Measurements from ENCODE around the gene TRIM47. TPM values are rescaled to one million over a fixed set of nuclear protein-coding genes. Genes with fewer than 3 reads are reported as not detected.

The TRIM47 gene
- total and polyA plus RNA-seq, 8 donors = 13.4 to 63.8 (median 20.8) TPM

DNA sequence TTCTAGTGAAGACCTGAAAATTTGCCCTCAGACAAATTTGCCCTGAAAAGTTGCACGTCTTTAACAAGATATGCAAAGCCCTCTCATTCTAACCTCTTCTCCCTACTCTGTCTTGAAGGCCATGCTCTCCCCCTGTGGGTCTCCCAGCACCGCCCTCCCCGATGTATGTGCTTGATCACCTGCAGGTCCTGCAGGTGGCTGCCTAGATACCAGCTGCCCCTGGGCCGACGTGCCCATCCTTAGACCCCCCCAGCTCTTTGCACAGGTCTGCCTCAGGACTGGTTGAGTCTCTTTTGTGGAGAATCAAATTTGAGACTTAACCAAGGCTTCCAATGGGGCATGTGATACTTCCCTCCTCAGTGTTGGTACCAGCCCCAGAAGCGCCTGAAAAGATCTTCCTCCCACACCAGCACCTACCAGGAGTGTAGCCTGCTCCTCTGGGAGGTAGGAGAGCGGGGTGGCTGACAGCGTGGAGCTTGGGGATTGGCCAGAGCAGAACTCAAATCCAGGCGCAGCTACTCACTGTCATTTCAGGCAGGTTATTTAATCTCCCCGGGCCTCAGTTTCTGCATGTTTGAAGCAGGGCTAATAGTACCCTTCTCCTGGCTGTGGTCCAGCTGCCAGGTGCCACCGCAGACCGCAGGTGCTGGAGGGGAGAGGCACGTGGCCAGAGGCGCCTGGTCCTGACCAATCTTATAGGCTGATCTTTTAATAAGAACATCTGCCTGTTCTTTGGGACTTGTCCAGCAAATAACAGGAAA lies 30.9 kb upstream of the TRIM47 start:
- DNase-seq (peak in 2 of 4 donors; percentile 30 to 87), ATAC-seq (no peak)
- Histone ChIP-seq H3K9me3 (no peaks in the 10 kb centered on the region), H3K4me1 (peaks cover 11 to 25% of the 10 kb centered on the region in 2 donors), H3K4me3 (no peak overlapping the region), H3K27ac (peak overlapping the region in 1 of 2 donors; percentile 45), H3K36me3 (peaks cover 0 to 7% of the 10 kb centered on the region in 2 donors), H3K27me3 (no peaks in the 10 kb centered on the region)
- TF ChIP-seq, protein P1, sequence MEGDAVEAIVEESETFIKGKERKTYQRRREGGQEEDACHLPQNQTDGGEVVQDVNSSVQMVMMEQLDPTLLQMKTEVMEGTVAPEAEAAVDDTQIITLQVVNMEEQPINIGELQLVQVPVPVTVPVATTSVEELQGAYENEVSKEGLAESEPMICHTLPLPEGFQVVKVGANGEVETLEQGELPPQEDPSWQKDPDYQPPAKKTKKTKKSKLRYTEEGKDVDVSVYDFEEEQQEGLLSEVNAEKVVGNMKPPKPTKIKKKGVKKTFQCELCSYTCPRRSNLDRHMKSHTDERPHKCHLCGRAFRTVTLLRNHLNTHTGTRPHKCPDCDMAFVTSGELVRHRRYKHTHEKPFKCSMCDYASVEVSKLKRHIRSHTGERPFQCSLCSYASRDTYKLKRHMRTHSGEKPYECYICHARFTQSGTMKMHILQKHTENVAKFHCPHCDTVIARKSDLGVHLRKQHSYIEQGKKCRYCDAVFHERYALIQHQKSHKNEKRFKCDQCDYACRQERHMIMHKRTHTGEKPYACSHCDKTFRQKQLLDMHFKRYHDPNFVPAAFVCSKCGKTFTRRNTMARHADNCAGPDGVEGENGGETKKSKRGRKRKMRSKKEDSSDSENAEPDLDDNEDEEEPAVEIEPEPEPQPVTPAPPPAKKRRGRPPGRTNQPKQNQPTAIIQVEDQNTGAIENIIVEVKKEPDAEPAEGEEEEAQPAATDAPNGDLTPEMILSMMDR (IDR thresholded peaks at IDR 0.05) = no peak
- intact Hi-C loops (cut with DNase I) = loop anchor here in 1 of 2 donors (5.0 kb wide), 1 partner anchor 93 kb away; the partner anchor contains the start of gene CDK3

DNA sequence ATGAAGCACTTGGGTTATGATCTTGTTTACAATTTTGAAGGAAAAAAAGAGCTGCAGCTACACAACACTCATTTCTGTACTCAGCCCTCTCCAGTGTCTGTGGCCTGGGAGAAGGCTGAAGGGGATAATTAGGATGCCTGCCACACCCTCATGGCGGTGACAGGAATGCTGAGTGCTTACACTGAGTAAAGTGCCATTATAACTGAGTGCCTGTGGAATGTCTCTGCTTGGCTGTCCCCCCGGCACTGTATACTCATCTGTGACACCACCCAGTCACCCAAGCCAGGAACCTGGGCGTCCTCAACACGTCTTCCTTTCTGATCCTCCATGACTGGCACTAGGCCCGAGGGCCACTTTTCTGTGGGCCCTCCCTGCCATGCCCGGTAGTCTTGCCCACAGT lies 29.8 kb upstream of the TRIM47 start:
- no peaks in the 10 kb centered on the region for H3K9me3 ChIP-seq
- no peaks in the 10 kb centered on the region for H3K36me3 ChIP-seq
- DNase-seq = peak in 2 of 4 donors; percentile 55 to 82
- intact Hi-C loops (cut with DNase I) = loop anchor here in 1 of 2 donors (5.0 kb wide), 1 partner anchor 94 kb away; the partner anchor contains the start of gene CDK3
- TF ChIP-seq, protein P1 (IDR thresholded peaks at IDR 0.05) = no peak
- peaks cover 17 to 35% of the 10 kb centered on the region in 2 donors for H3K4me1 ChIP-seq
- peak overlapping the region in 1 of 2 donors; percentile 45 for H3K27ac ChIP-seq
- no peak overlapping the region for H3K4me3 ChIP-seq
- no peaks in the 10 kb centered on the region for H3K27me3 ChIP-seq
- ATAC-seq = peak; percentile 50

DNA sequence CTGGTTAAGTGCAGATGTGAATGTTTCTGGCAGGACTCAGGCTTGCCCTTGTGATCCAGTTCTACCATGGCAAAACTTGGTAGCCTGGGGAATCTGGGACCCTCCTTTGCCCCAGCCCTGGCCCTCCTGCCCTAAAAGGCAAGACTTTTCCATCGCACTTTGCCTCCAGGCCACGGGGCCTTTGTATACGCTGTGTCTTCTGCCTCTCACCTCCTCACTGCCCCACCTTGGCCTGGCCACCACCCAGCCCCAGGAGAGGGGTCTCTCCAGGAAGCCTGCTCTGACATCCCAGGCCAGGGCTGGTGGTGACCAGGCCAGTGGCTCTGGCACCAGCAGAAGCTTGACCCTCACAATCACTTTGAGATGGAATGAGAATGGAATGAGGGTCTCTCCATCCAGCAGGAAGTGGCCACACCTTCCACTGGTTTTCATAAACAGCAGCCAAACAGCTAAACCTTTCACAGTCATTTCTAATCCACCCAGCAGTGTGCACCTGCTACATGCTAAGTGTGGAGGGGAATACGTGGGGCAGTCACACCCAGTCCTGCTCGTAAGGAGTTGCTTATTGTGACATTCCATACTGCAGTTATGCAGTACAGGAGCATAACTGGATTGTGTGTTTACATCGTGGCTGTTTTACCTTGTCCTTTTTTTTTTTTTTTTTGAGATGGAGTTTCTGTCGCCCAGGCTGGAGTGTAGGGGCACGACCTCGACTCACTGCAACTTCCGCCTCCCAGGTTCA lies 27.9 kb upstream of the TRIM47 start:
- Histone ChIP-seq H3K27me3 (no peaks in the 10 kb centered on the region), H3K27ac (peak overlapping the region; percentile 21 to 31), H3K4me1 (peaks cover 17 to 41% of the 10 kb centered on the region in 2 donors), H3K36me3 (peaks cover 0 to 17% of the 10 kb centered on the region in 2 donors), H3K9me3 (no peaks in the 10 kb centered on the region), H3K4me3 (no peak overlapping the region)
- intact Hi-C loops (cut with DNase I) = loop anchor here in 1 of 2 donors (5.0 kb wide), 1 partner anchor 96 kb away; the partner anchor contains the start of gene CDK3
- DNase-seq (peak in 1 of 4 donors; percentile 58), ATAC-seq (no peak)
- TF ChIP-seq, protein P1 (IDR thresholded peaks at IDR 0.05) = no peak

DNA sequence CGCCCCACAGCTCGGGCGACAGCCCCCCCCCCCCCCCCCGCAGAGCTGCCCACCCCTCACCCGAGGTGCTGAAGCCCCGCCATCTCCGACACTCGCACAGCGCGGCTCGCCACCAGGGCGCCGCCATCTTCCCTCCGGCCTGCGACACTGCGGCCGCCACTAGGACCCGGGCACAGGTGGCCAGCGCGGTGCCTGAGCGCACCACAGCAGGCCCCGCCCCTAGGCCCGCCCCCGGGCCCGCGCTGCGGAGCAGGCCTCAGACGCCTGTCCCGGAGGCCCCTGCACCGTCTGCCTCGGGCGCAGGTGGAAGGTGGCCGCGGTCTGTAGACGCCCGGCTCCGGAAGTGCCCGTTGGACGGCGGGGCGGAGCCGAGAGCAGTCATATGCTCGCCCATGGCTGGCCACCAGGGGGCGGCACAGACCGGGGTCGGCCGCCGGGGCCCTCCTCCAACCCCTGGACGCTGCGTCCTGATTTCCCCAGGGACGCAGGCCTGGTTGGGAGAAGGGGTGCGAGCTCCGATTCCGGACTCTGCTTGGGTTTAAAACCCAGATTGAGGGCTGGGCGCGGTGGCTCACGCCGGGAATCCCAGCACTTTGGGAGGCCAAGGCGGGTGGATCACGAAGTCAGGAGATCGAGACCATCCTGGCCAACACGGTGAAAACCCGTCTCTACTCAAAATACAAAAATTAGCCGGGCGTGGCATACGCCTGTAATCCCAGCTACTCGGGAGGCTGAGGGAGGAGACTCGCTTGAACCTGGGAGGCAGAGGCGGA lies 26.6 kb upstream of the TRIM47 start, which contains the start of gene MRPL38:
Gene MRPL38, minus strand, starts transcription at position 136 of the 773 bp plus-strand sequence. Its CDS starts 9 bp downstream, at position 127.
- H3K9me3 ChIP-seq = no peaks in the 10 kb centered on the region
- no peaks in the 10 kb centered on the region for H3K27me3 ChIP-seq
- peak within 1 kb of the TSS; percentile 86 to 97 for H3K27ac ChIP-seq

More for the DNA sequence above, 26.6 kb upstream of the TRIM47 start, which contains the start of gene MRPL38:
- TF ChIP-seq, protein P1 (IDR thresholded peaks at IDR 0.05) = peak; percentile 99
- H3K4me3 ChIP-seq = peak within 1 kb of the TSS; percentile 87 to 91
- H3K36me3 ChIP-seq = peaks cover 0 to 30% of the 10 kb centered on the region in 2 donors
- peaks cover 14 to 31% of the 10 kb centered on the region in 2 donors for H3K4me1 ChIP-seq
- intact Hi-C loops (cut with DNase I) = loop anchor here in 1 of 2 donors (5.0 kb wide), 1 partner anchor 97 kb away; the partner anchor contains the start of gene CDK3
- ATAC-seq (peak; percentile 92), DNase-seq (peak; percentile 84 to 98 (median 95))
